ENCODE results near the gene STAB2.

Gene STAB2

DNA sequence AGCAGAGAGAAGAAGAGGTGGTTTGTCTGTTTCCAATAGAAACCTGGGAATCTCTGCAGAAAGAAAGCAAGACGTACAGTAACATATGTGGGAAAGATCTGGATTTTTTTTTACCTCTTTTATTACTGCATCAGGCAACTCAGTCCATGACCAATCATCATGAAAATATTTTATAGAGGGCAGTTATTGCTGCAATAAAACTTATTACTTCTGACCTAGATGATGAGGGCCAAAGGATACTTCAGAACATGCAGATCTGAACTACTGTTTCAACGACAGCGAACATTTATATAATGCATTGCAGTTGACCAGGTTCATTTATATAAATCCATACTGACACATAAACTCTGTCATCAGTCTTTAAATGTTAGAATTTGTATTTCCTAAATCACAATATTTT lies 67.7 kb downstream of the STAB2 start:
- DNase-seq (ENCODE audit: low spot score in 2 of 2) (no peak), ATAC-seq (no peak)
- Mint-ChIP-seq H3K4me3 (no peak overlapping the region), H3K9me3 (peaks cover 5% of the 10 kb centered on the region), H3K27ac (no peak overlapping the region), H3K4me1 (no peaks in the 10 kb centered on the region), H3K36me3 (peaks cover 4% of the 10 kb centered on the region)

DNA sequence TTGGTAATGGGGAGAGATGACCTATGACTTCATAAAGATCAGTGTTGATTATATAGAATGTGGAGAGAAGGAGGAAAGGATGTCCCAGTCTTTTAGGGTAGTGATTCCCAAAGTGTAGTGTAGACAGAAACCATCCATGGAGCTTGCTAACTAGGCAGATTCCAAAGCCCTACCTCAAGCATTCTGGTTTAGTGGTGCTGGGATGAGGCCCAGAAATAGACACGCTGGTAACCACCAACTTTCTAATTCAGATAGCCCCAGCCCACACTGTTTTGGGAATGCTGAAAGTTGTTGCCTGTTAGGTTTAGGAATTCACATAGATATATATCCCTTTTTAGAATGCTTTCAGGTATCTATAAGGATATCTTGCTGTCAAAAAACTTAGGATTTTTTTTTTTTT lies 69.2 kb downstream of the STAB2 start:
- Mint-ChIP-seq H3K4me1 (no peaks in the 10 kb centered on the region), H3K4me3 (no peak overlapping the region), H3K9me3 (peaks cover 5% of the 10 kb centered on the region), H3K27ac (no peak overlapping the region), H3K36me3 (peaks cover 4% of the 10 kb centered on the region)
- no peak for DNase-seq (ENCODE audit: low spot score in 2 of 2)
- no peak for ATAC-seq

DNA sequence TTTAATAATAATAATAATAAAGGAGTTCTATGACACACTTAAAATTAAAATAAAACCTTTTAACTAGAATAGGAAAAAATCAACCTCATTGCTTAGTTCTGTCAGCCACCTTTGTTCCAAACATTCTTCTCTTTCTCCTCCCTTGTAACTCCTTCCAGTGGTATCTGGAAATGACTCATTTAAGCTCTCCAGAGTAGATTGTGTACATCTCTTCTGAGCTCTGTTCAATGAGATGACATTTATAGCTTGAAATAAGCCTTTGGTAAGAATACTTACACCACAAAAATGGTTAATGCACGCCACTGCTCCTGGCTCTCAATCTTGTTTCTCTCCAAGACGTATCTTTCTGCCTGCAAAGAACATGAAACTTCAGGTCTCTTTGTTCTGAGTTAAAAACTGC lies 70.3 kb downstream of the STAB2 start:
- Mint-ChIP-seq H3K4me3 (no peak overlapping the region), H3K36me3 (peaks cover 4% of the 10 kb centered on the region), H3K27ac (no peak overlapping the region), H3K9me3 (peaks cover 5% of the 10 kb centered on the region), H3K4me1 (no peaks in the 10 kb centered on the region)
- DNase-seq (ENCODE audit: low spot score in 2 of 2), result no peak
- no peak for ATAC-seq

DNA sequence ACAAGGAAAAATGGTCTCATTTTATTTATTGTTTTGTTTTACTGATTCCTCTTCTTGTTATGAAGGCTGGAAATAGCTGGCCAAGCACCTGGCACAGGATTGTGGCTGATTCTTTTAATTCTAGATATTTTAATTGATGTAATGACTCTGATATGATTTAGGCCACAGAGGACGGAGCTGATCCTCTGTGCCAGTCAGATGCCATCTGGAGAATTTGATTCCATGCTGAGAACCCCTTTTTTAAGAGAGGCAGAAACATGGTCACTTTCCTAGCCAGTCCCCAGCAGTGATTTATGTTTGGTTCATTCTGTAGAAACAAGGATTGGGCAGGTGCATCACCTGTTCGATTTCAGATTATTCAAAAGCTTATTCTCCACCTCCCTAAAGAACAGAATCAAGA lies 77.6 kb downstream of the STAB2 start:
- Mint-ChIP-seq H3K9me3 (no peaks in the 10 kb centered on the region), H3K27ac (no peak overlapping the region), H3K4me1 (no peaks in the 10 kb centered on the region), H3K4me3 (no peak overlapping the region), H3K36me3 (no peaks in the 10 kb centered on the region)
- DNase-seq (ENCODE audit: low spot score in 2 of 2) (no peak), ATAC-seq (no peak)

DNA sequence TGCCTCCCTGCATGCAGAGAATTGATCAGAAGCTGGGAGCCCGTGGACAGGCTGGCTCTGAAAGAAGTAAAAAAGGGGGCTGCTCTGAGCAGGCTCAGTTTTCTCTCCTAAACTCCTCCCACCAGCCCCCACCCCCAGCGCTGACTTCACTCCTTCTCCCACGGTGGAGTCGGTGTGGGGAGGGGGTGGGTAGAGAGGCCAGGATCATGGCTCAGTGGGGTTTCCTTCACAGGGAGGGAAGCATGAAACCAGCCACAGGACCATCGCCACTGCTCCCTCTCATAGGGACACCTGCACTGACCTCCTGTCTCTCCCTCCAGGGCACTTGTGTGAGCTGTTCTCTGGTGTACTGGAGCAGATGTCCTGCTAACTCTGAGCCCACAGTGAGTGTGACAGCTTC lies 78.9 kb downstream of the STAB2 start:
- Mint-ChIP-seq H3K27ac (no peak overlapping the region), H3K4me1 (no peaks in the 10 kb centered on the region), H3K4me3 (no peak overlapping the region), H3K36me3 (no peaks in the 10 kb centered on the region), H3K9me3 (no peaks in the 10 kb centered on the region)
- ATAC-seq (no peak), DNase-seq (ENCODE audit: low spot score in 2 of 2) (no peak)

DNA sequence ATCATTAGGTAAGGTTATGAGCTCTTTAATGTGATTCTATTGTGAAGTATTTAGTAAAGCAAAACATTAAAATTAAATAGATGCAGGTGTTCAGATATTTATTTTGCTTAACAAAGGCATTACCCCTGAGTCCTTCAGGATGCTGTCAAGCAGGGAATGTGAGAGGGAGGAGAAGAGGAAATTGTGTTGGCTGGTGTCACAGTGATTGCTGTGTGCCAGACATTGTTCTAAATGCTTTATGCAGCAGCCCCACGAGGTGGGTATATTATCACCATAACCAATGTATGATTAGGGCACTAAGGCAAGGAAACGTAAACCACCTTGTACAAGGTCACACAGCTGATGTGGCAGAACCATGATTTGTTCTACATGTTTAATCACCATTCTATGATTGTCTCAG lies 80.1 kb downstream of the STAB2 start:
- no peak for DNase-seq (ENCODE audit: low spot score in 2 of 2)
- H3K27ac Mint-ChIP-seq, result no peak overlapping the region
- no peak overlapping the region for H3K4me3 Mint-ChIP-seq
- ATAC-seq, result no peak
- no peaks in the 10 kb centered on the region for H3K9me3 Mint-ChIP-seq
- H3K36me3 Mint-ChIP-seq, result no peaks in the 10 kb centered on the region
- H3K4me1 Mint-ChIP-seq, result no peaks in the 10 kb centered on the region

DNA sequence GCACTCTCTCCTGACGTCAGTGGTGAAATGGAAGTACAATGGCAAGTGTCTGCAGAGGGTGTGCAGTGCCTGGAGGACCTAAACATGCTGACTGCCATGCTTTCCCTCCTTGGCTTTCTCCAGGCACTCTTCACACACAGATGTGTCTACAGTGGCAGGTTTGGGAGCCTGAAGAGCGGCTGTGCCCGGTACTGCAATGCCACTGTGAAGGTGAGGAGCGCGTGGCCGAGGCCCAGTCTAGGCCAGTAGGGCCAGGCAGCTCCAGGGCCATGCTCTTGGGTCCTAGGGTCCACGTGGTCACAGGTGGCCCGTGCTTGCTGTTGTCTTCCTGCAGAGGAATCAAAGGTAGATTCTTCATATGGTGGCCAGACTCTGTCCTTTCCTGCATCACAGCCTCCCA lies 81.4 kb downstream of the STAB2 start:
- ATAC-seq (no peak), DNase-seq (ENCODE audit: low spot score in 2 of 2) (no peak)
- H3K36me3 Mint-ChIP-seq, result no peaks in the 10 kb centered on the region
- H3K27ac Mint-ChIP-seq, result no peak overlapping the region
- H3K4me1 Mint-ChIP-seq, result no peaks in the 10 kb centered on the region
- H3K9me3 Mint-ChIP-seq, result no peaks in the 10 kb centered on the region
- H3K4me3 Mint-ChIP-seq, result no peak overlapping the region

DNA sequence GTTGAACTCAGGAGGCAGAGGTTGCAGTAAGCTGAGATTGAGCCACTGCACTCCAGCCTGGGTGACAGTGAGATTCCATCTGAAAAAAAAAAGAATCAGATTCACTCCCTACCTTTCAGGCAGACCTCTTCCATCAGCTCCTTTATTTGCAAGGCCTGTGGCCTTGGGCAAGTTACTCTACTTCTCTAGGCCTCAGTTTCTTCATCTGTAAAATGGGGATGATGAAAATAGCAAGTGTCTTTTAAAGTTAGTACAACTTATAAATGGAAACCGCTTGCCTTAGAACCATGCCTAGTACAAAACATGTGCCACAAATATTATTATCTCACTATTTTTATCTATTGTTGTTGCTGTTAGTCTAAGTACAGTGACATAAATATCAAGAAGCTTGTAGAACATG lies 84.3 kb downstream of the STAB2 start:
- no peak overlapping the region for H3K27ac Mint-ChIP-seq
- no peaks in the 10 kb centered on the region for H3K4me1 Mint-ChIP-seq
- no peaks in the 10 kb centered on the region for H3K36me3 Mint-ChIP-seq
- no peaks in the 10 kb centered on the region for H3K9me3 Mint-ChIP-seq
- ATAC-seq, result no peak
- H3K4me3 Mint-ChIP-seq, result no peak overlapping the region
- DNase-seq (ENCODE audit: low spot score in 2 of 2), result no peak

DNA sequence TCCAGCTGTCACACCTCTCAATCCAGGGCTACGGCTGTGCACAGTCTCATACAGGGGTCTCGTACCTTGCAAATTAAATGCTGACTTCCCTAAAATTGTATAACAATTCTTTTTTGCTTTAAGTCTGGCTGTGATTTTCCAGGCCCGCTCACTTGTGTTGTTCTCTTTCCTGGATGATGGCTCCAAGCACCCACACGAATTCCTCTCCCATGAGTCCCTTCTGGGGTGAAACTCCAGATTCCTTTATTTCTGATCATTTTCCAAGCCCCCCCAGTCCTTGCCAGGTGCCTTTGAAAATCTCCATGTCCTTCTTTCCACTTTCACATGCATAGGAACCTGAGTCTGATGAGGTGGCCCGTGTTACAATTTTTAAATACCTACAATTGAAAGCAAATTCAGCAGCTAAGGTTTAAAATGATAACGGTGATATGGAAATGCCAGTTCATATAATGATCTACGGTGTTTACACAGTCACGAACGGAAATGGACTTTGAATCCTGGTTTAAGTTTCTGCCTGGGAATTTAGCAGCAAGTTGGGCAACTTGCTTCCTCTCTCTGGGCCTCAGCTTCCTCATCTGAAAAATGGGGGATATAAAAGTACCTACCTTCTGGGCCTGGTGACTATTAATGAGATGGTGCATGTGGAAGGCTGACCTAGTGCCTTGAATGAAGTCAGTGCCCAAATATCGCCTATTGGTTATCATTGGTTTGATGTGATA lies 85.5 kb downstream of the STAB2 start:
- H3K27ac Mint-ChIP-seq, result no peak overlapping the region

DNA sequence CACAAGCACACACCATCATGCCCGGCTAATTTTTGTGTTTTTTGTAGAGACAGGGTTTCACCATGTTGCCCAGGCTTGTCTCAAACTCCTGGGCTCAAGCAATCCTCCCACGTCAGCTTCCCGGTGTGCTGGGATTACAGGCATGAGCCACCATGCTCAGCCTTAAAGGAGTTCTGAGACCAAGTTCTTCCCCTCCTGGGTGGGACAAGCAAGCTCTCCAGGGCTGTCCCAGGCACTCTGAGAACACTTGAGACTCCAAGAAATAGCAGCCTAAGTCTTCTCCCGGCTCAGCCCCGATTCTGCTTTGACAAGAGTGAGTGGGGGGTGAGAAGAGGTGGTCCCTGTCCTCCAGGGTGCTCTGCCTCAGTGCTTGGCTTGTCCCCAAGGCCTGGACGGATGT lies 86.4 kb downstream of the STAB2 start:
- Mint-ChIP-seq H3K27ac (no peak overlapping the region), H3K4me3 (no peak overlapping the region), H3K36me3 (no peaks in the 10 kb centered on the region), H3K4me1 (no peaks in the 10 kb centered on the region), H3K9me3 (no peaks in the 10 kb centered on the region)
- DNase-seq (ENCODE audit: low spot score in 2 of 2) (no peak), ATAC-seq (no peak)

More for the DNA sequence above, 85.5 kb downstream of the STAB2 start:
- no peaks in the 10 kb centered on the region for H3K36me3 Mint-ChIP-seq
- no peaks in the 10 kb centered on the region for H3K4me1 Mint-ChIP-seq
- no peak overlapping the region for H3K4me3 Mint-ChIP-seq
- DNase-seq (ENCODE audit: low spot score in 2 of 2), result no peak
- no peak for ATAC-seq
- H3K9me3 Mint-ChIP-seq, result no peaks in the 10 kb centered on the region

DNA sequence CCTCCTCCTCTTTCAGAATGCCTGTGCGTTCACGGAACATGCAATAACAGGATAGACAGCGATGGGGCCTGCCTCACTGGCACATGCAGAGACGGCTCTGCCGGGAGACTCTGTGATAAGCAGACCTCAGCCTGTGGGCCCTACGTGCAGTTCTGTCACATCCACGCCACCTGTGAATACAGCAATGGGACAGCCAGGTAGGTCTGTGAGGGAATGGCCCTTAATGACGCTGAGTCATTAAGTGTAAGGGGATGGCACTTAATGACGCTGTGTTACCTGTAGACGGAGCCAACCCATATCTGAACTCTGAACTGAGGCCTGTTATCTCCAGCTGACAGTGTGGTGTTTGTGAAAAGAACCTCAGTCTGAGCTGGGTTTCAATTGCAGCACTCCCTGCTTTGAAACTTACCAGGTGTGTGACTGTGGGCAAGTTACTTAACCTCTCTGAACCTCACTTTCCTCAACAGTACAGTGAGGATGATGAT lies 86.9 kb downstream of the STAB2 start:
- no peak for ATAC-seq
- H3K4me3 Mint-ChIP-seq, result no peak overlapping the region

DNA sequence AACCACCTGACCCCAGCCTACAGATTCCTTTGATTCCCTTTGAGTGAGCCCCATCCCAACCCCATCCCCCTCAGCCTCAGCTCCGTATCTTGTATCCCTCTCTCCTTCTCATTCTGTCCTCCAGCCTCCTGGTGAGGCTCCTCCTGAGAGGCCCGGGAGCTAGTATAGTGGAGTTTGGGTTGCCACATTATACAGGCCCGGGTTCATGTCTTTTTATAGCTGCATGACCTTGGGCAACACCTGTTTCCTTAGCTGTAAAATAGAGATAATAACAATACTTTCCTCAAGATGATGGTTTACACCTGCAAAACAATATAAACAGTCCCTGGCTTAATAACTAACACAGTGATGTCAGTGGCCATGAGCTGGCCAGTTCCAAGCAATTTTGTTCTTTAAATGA lies 89.8 kb downstream of the STAB2 start:
- ATAC-seq, result no peak
- no peaks in the 10 kb centered on the region for H3K4me1 Mint-ChIP-seq
- H3K4me3 Mint-ChIP-seq, result no peak overlapping the region
- H3K9me3 Mint-ChIP-seq, result no peaks in the 10 kb centered on the region
- no peak for DNase-seq (ENCODE audit: low spot score in 2 of 2)
- H3K27ac Mint-ChIP-seq, result no peak overlapping the region
- no peaks in the 10 kb centered on the region for H3K36me3 Mint-ChIP-seq

More for the DNA sequence above, 86.9 kb downstream of the STAB2 start:
- H3K27ac Mint-ChIP-seq, result no peak overlapping the region
- H3K4me1 Mint-ChIP-seq, result no peaks in the 10 kb centered on the region
- no peaks in the 10 kb centered on the region for H3K36me3 Mint-ChIP-seq
- no peaks in the 10 kb centered on the region for H3K9me3 Mint-ChIP-seq
- no peak for DNase-seq (ENCODE audit: low spot score in 2 of 2)

DNA sequence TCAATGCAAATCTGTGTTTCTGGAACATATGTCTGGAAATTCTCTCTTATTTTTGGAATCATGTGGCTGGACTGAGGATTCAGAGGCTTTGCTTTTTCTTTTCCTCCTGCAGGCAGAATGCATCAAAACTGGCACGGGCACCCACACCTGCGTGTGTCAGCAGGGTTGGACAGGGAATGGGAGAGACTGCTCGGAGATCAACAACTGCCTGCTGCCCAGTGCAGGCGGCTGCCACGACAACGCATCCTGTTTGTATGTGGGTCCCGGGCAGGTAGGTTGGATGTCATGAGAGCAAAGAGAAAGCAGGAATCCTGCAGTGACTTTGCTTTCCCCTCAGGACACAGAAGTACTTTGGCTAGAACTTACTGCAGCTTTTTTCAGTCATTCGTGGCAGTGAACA lies 90.3 kb downstream of the STAB2 start:
- no peak for ATAC-seq
- Mint-ChIP-seq H3K4me1 (no peaks in the 10 kb centered on the region), H3K9me3 (no peaks in the 10 kb centered on the region), H3K4me3 (no peak overlapping the region), H3K27ac (no peak overlapping the region), H3K36me3 (no peaks in the 10 kb centered on the region)
- no peak for DNase-seq (ENCODE audit: low spot score in 2 of 2)

DNA sequence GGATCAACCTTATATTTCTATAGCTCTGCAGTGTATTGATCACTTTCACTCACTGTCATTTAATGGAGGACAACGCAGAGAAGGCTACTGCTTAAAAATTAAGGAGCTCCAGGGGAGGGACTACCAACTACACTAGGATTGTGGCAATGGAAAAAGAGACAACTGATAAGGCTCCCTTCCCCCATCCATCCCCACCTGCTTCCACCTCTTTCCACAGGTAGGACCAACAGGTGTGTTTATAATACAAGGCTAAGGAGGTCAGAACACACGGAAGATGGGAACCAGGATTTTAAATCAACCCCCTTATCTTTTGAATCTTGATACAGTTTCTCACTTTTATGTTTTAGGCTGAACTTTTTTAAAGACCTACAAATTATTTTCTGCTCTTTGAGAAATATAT lies 90.8 kb downstream of the STAB2 start:
- ATAC-seq, result no peak
- Mint-ChIP-seq H3K27ac (no peak overlapping the region), H3K36me3 (no peaks in the 10 kb centered on the region)

DNA sequence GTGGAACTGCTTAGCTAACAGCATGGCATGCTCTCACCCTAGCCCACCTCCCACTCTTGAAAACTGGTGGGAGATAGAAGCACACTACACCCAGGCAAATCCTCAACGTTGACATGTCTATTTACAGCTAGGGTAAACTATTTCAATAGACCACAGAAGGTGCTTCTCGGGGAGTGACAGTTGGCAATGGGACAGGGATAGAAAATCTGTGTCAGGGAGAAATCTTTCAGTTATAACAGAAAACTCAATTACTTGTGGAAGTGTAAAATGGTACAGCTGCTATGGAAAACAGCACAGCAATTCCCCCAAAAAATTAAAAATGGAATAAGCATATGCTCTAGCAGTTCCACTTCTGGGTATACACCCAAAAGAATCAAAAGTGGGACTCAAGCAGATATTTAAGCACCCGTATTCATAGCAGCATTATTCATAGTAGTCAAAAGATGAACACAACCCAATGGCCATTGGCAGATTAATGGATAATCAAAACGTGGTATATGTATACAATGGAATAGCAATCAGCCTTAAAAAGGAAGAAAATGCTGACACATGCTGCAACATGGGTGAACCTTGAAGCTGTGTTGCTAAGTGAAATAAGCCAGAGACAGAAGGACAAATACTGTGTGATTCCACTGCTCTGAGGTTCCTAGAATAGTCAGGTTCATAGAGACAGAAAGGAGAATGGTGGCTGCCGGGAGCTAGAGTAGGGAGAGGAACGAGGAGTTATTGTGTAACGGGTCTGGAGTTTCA lies 92.5 kb downstream of the STAB2 start:
- no peak overlapping the region for H3K27ac Mint-ChIP-seq
- ATAC-seq (no peak), DNase-seq (ENCODE audit: low spot score in 2 of 2) (no peak)
- no peaks in the 10 kb centered on the region for H3K4me1 Mint-ChIP-seq
- no peak overlapping the region for H3K4me3 Mint-ChIP-seq
- no peaks in the 10 kb centered on the region for H3K9me3 Mint-ChIP-seq
- no peaks in the 10 kb centered on the region for H3K36me3 Mint-ChIP-seq

More for the DNA sequence above, 90.8 kb downstream of the STAB2 start:
- H3K9me3 Mint-ChIP-seq, result no peaks in the 10 kb centered on the region
- H3K4me3 Mint-ChIP-seq, result no peak overlapping the region
- H3K4me1 Mint-ChIP-seq, result no peaks in the 10 kb centered on the region
- no peak for DNase-seq (ENCODE audit: low spot score in 2 of 2)

DNA sequence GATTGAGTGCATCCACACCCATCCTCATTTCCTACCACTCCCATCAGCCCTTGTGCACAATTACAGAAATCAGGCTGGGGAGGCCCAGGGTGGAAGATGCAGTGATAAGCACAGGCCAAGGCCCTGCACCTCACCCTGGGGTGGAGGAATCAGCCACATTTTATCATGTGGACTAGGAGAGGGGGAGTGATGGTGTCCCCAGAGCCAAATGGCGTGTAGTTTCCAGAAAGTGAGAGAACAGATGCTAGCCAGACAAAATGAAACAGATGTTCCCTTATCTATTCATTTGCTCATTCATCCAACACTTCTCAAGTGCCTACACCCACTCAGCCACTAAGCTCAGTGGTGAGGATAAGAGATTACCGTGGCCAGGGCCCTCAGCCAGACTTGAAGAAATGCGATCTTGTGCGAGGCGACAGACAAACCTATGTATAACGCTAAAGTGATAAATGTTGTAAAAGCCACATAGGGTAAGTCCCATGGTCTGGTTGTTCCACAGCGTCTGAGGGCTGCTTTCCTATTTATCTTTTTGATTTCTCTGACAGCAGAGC lies 93.6 kb downstream of the STAB2 start:
- Mint-ChIP-seq H3K36me3 (no peaks in the 10 kb centered on the region), H3K4me1 (no peaks in the 10 kb centered on the region), H3K9me3 (no peaks in the 10 kb centered on the region), H3K4me3 (no peak overlapping the region), H3K27ac (no peak overlapping the region)
- DNase-seq (ENCODE audit: low spot score in 2 of 2), result no peak
- ATAC-seq, result peak; percentile 64
